ENCODE results near the gene FRAS1. TPM values are rescaled to one million over a fixed set of nuclear protein-coding genes. Genes with fewer than 3 reads are reported as not detected.

Gene FRAS1
- polyA plus RNA-seq, 1 donor from 2014 or later: 2.8 TPM

- H3K4me2 ChIP-seq (ENCODE audit: low read length): no peak overlapping the region
- H3F3A ChIP-seq (ENCODE audit: insufficient read depth, low read length, poor library complexity, severe bottlenecking): no peaks in the 10 kb centered on the region
These were observed 495.9 kb downstream of the FRAS1 start for GRCh38 chr4:78553043-78553396.

GRCh38 chr4:78553529-78554060 is 496.5 kb downstream of the FRAS1 start:
- Histone ChIP-seq H3K36me3 (ENCODE audit: insufficient read depth, low read length) (no peaks in the 10 kb centered on the region), H3K4me2 (ENCODE audit: low read length) (no peak overlapping the region), H3K9me2 (ENCODE audit: insufficient read depth, low read length) (no peaks in the 10 kb centered on the region), H3K4me3 (ENCODE audit: low read length) (no peak overlapping the region), H2AFZ (ENCODE audit: low read depth, low read length) (no peak overlapping the region), H3K27ac (ENCODE audit: low read length) (no peak overlapping the region), H3K27me3 (ENCODE audit: insufficient read depth, low read depth, low read length) (peaks cover 38% of the 10 kb centered on the region), H3K79me2 (replicated peaks; ENCODE audit: insufficient read depth, low read length) (no peaks in the 10 kb centered on the region), H4K20me1 (ENCODE audit: insufficient read depth) (no peaks in the 10 kb centered on the region), H3F3A (ENCODE audit: insufficient read depth, low read length, poor library complexity, severe bottlenecking) (no peaks in the 10 kb centered on the region), H3K9me3 (ENCODE audit: low read length) (no peaks in the 10 kb centered on the region), H3K9ac (ENCODE audit: low read length) (no peak overlapping the region)
- no peak for TF ChIP-seq POLR2AphosphoS5 (IDR thresholded peaks at IDR 0.05)
- TF ChIP-seq EZH2 (IDR thresholded peaks at IDR 0.05; ENCODE audit: borderline replicate concordance, insufficient read depth, low read length, poor library complexity, severe bottlenecking): no peak
- TF ChIP-seq SMC3 (conservative IDR thresholded peaks at IDR 0.05; ENCODE audit: poor library complexity): no peak
- TF ChIP-seq RAD21 (conservative IDR thresholded peaks at IDR 0.05): no peak
- TF ChIP-seq CTCF (IDR thresholded peaks at IDR 0.05; ENCODE audit: poor library complexity, severe bottlenecking): no peak
- TF ChIP-seq MXI1 (conservative IDR thresholded peaks at IDR 0.05; ENCODE audit: poor library complexity, severe bottlenecking): no peak
- no peak for TF ChIP-seq EP300 (conservative IDR thresholded peaks at IDR 0.05; ENCODE audit: poor library complexity, severe bottlenecking)
- TF ChIP-seq TAF1 (IDR thresholded peaks at IDR 0.05; ENCODE audit: low read depth): no peak

More at GRCh38 chr4:78553043-78553396, 495.9 kb downstream of the FRAS1 start:
- Histone ChIP-seq H3K9ac (ENCODE audit: low read length) (no peak overlapping the region), H3K27ac (ENCODE audit: low read length) (no peak overlapping the region), H4K20me1 (ENCODE audit: insufficient read depth) (no peaks in the 10 kb centered on the region), H3K9me2 (ENCODE audit: insufficient read depth, low read length) (no peaks in the 10 kb centered on the region), H3K36me3 (ENCODE audit: insufficient read depth, low read length) (no peaks in the 10 kb centered on the region), H2AFZ (ENCODE audit: low read depth, low read length) (no peak overlapping the region), H3K79me2 (replicated peaks; ENCODE audit: insufficient read depth, low read length) (no peaks in the 10 kb centered on the region), H3K4me3 (ENCODE audit: low read length) (no peak overlapping the region), H3K9me3 (ENCODE audit: low read length) (no peaks in the 10 kb centered on the region), H3K27me3 (ENCODE audit: insufficient read depth, low read depth, low read length) (peaks cover 38% of the 10 kb centered on the region)
- TF ChIP-seq RAD21 (conservative IDR thresholded peaks at IDR 0.05) (no peak), SMC3 (conservative IDR thresholded peaks at IDR 0.05; ENCODE audit: poor library complexity) (no peak), EP300 (conservative IDR thresholded peaks at IDR 0.05; ENCODE audit: poor library complexity, severe bottlenecking) (no peak), REST (IDR thresholded peaks at IDR 0.05; ENCODE audit: borderline replicate concordance) (no peak), MXI1 (conservative IDR thresholded peaks at IDR 0.05; ENCODE audit: poor library complexity, severe bottlenecking) (no peak), EZH2 (IDR thresholded peaks at IDR 0.05; ENCODE audit: borderline replicate concordance, insufficient read depth, low read length, poor library complexity, severe bottlenecking) (no peak), TAF1 (IDR thresholded peaks at IDR 0.05; ENCODE audit: low read depth) (no peak), CTCF (IDR thresholded peaks at IDR 0.05; ENCODE audit: poor library complexity, severe bottlenecking) (no peak), POLR2AphosphoS5 (IDR thresholded peaks at IDR 0.05) (no peak)

Measured in neural cell (in vitro differentiated cells).